ENCODE data around the gene UPK3A.

DNA sequence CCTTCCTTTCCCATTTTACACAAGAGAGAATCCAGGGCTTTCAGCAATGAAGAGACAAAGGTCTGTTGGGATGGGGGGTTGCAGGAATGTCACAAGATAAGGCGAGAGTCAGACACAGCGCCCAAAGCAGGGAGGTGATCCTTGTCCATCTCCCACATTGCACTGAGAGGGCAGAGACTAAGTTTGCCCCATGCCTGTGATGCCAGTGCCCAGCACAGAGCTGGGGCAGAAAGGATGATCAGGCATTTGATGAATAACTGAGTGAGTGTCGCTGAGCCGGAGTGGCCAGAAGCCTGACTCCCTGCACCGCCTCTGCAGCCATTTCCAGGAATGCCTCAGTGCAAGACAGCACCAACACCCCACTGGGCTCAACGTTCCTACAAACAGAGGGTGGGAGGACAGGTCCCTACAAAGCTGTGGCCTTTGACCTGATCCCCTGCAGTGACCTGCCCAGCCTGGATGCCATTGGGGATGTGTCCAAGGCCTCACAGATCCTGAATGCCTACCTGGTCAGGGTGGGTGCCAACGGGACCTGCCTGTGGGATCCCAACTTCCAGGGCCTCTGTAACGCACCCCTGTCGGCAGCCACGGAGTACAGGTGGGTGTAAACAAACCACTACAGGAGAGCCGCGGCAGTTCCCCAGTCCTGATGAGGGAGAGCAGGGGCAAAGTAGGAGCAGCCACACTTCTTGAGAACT, 2.3 kb downstream of the UPK3A start:
- TF ChIP-seq, protein P1, sequence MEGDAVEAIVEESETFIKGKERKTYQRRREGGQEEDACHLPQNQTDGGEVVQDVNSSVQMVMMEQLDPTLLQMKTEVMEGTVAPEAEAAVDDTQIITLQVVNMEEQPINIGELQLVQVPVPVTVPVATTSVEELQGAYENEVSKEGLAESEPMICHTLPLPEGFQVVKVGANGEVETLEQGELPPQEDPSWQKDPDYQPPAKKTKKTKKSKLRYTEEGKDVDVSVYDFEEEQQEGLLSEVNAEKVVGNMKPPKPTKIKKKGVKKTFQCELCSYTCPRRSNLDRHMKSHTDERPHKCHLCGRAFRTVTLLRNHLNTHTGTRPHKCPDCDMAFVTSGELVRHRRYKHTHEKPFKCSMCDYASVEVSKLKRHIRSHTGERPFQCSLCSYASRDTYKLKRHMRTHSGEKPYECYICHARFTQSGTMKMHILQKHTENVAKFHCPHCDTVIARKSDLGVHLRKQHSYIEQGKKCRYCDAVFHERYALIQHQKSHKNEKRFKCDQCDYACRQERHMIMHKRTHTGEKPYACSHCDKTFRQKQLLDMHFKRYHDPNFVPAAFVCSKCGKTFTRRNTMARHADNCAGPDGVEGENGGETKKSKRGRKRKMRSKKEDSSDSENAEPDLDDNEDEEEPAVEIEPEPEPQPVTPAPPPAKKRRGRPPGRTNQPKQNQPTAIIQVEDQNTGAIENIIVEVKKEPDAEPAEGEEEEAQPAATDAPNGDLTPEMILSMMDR (IDR thresholded peaks at IDR 0.05): no peak
- no peak for TF ChIP-seq POLR2A (IDR thresholded peaks at IDR 0.05)
